IMR-90 (cell line): ENCODE data around the gene FGD5. TPM values are rescaled to one million over a fixed set of nuclear protein-coding genes. Genes with fewer than 3 reads are reported as not detected.

Source experiments
- ATAC-seq: fragments of 200-7000 bp; cut with Tn5 transposase; 2 replicates; pipeline ENCODE4 v1.9.1; 2020; ENCODE audit warnings: low read depth, mild to moderate bottlenecking, moderate library complexity
- BruUV-seq: library from RNA; stranded (reverse); fragments of 400-500 nt; replicated peaks from 2 replicates; lab custom pipeline; 2021; lab: Mats Ljungman, UMichigan
- CTCF ChIA-PET: fragments of 300-600 bp; formaldehyde crosslinking; extraction: SDS; loops from one replicate; lab custom pipeline; 2021; ENCODE audit warnings: antibody characterized with exemption; lab: Yijun Ruan, JAX
- POLR2A ChIA-PET: fragments of 300-600 bp; sonication (Branson Sonifier 250); formaldehyde crosslinking; loops from one replicate; lab custom pipeline; 2022; ENCODE audit warnings: antibody characterized with exemption; ENCODE audit not compliant: unreplicated experiment; lab: Charles Lee
- DNase-seq: peaks from one replicate; pipeline ENCODE4 v3.0.0; 2013
- H2AFZ ChIP-seq: replicated peaks from 2 replicates; pipeline ENCODE3; 2013; ENCODE audit warnings: low read length, mild to moderate bottlenecking; ENCODE audit not compliant: poor library complexity
- H2AK5ac ChIP-seq: 2 replicates; pipeline ENCODE4 v1.6.1; 2013; ENCODE audit warnings: low read depth, low read length, inconsistent platforms
- H2AK9ac ChIP-seq: replicated peaks from 2 replicates; pipeline ENCODE3; 2013; ENCODE audit warnings: mild to moderate bottlenecking, low read depth, low read length, moderate library complexity; ENCODE audit not compliant: poor library complexity
- H2BK120ac ChIP-seq: 2 replicates; pipeline ENCODE4 v1.6.1; 2013; ENCODE audit warnings: low read depth, low read length, inconsistent platforms
- H2BK15ac ChIP-seq: 3 replicates; pipeline ENCODE4 v1.6.1; 2013; ENCODE audit warnings: low read depth, low read length, inconsistent platforms
- H2BK20ac ChIP-seq: 2 replicates; pipeline ENCODE4 v1.6.1; 2013; ENCODE audit warnings: low read depth, mild to moderate bottlenecking, inconsistent platforms, low read length, moderate library complexity
- H2BK5ac ChIP-seq: 2 replicates; pipeline ENCODE4 v1.6.1; 2013; ENCODE audit warnings: mild to moderate bottlenecking, low read depth, low read length, inconsistent platforms; ENCODE audit not compliant: poor library complexity, severe bottlenecking
- H3K14ac ChIP-seq: replicated peaks from 2 replicates; pipeline ENCODE4 v1.6.1; 2013; ENCODE audit warnings: low read depth, low read length, inconsistent platforms
- H3K18ac ChIP-seq: 2 replicates; pipeline ENCODE4 v1.6.1; 2013; ENCODE audit warnings: low read depth, low read length, control low read depth
- H3K23ac ChIP-seq: 2 replicates; pipeline ENCODE4 v1.6.1; 2013; ENCODE audit warnings: low read depth, low read length, inconsistent platforms
- H3K27ac ChIP-seq: 2 replicates; pipeline ENCODE4 v1.5.1; 2013; ENCODE audit warnings: mild to moderate bottlenecking, control low read depth, low read length; ENCODE audit not compliant: insufficient read depth
- H3K27me3 ChIP-seq: 2 replicates; pipeline ENCODE4 v1.6.1; 2013; ENCODE audit warnings: low read length; ENCODE audit not compliant: control insufficient read depth, insufficient read depth
- H3K36me3 ChIP-seq: 2 replicates; pipeline ENCODE4 v1.6.1; 2013; ENCODE audit warnings: low read length, mixed read lengths; ENCODE audit not compliant: control insufficient read depth, insufficient read depth
- H3K4ac ChIP-seq: 2 replicates; pipeline ENCODE4 v1.6.1; 2013; ENCODE audit warnings: low read depth, low read length, inconsistent platforms
- H3K4me1 ChIP-seq: 2 replicates; pipeline ENCODE4 v1.6.1; 2013; ENCODE audit warnings: low read length, mixed read lengths; ENCODE audit not compliant: control insufficient read depth, insufficient read depth
- H3K4me2 ChIP-seq: 2 replicates; pipeline ENCODE4 v1.6.1; 2013; ENCODE audit warnings: low read depth, mild to moderate bottlenecking, control low read depth, low read length, moderate library complexity
- H3K4me3 ChIP-seq: 2 replicates; pipeline ENCODE4 v1.5.1; 2013; ENCODE audit warnings: low read depth, mild to moderate bottlenecking, control low read depth, low read length, moderate library complexity; ENCODE audit not compliant: insufficient read depth
- H3K56ac ChIP-seq: 2 replicates; pipeline ENCODE4 v1.6.1; 2013; ENCODE audit warnings: low read length, inconsistent platforms; ENCODE audit not compliant: insufficient read depth; ENCODE audit errors: extremely low read depth
- H3K79me1 ChIP-seq, 2 experiments: 2 replicates each; pipeline ENCODE4 v1.6.1; 2013; ENCODE audit warnings: low read length in 2 of 2, inconsistent platforms in 1 of 2, low read depth in 1 of 2
- H3K9ac ChIP-seq: 2 replicates; pipeline ENCODE4 v1.6.1; 2013; ENCODE audit warnings: low read depth, low read length, control low read depth
- H3K9me1 ChIP-seq: 2 replicates; pipeline ENCODE4 v1.6.1; 2013; ENCODE audit warnings: low read length, inconsistent platforms; ENCODE audit not compliant: insufficient read depth
- H3K9me3 ChIP-seq: 2 replicates; pipeline ENCODE4 v1.6.1; 2013; ENCODE audit warnings: low read length; ENCODE audit not compliant: control insufficient read depth, insufficient read depth
- H4K20me1 ChIP-seq: 2 replicates; pipeline ENCODE4 v1.6.1; 2013; ENCODE audit warnings: low read length, inconsistent platforms; ENCODE audit not compliant: insufficient read depth
- H4K5ac ChIP-seq: 2 replicates; pipeline ENCODE4 v1.6.1; 2013; ENCODE audit warnings: mild to moderate bottlenecking, low read depth, low read length, control low read depth
- H4K8ac ChIP-seq, 2 experiments: 2 replicates each; pipeline ENCODE4 v1.6.1; 2013; ENCODE audit warnings: low read depth in 2 of 2, low read length in 2 of 2, control low read depth in 1 of 2, inconsistent platforms in 1 of 2
- H4K91ac ChIP-seq: 2 replicates; pipeline ENCODE4 v1.6.1; 2013; ENCODE audit warnings: low read depth, low read length, inconsistent platforms; ENCODE audit not compliant: insufficient read depth
- BHLHE40 ChIP-seq: fragments of 150-350 bp; IDR thresholded peaks from 2 replicates; pipeline ENCODE4 v1.6.1; 2016; ENCODE audit warnings: mild to moderate bottlenecking, low read depth, low read length
- CEBPB ChIP-seq: IDR thresholded peaks from 2 replicates; pipeline ENCODE4 v1.6.1; 2012; ENCODE audit warnings: low read depth, low read length, improper control_type of control experiment
- NFE2L2 ChIP-seq: fragments of 150-350 bp; IDR thresholded peaks from 2 replicates; pipeline ENCODE4 v1.6.1; 2016; ENCODE audit warnings: low read depth, mild to moderate bottlenecking, low read length
- RCOR1 ChIP-seq: IDR thresholded peaks from 2 replicates; pipeline ENCODE4 v1.6.1; 2012; ENCODE audit warnings: mild to moderate bottlenecking, low read length, improper control_type of control experiment; ENCODE audit not compliant: insufficient replicate concordance
- RFX5 ChIP-seq: IDR thresholded peaks from 2 replicates; pipeline ENCODE4 v1.8.0; 2012; ENCODE audit warnings: low read depth, mild to moderate bottlenecking, low read length, moderate library complexity
- SMC3 ChIP-seq: fragments of 150-350 bp; IDR thresholded peaks from 2 replicates; pipeline ENCODE4 v1.6.1; 2016; ENCODE audit warnings: low read depth, mild to moderate bottlenecking, antibody characterized with exemption, low read length, moderate library complexity
- WGBS, 2 experiments: methylation state at CpG; one replicate each; pipeline versions ENCODE4 v1.1.5 to v1.1.7; 2013; ENCODE audit warnings: missing lambda C conversion rate in 2 of 2; ENCODE audit not compliant: insufficient read length in 1 of 2; ENCODE audit errors: extremely low coverage in 2 of 2; 5-methylcytosine and 5-hydroxymethylcytosine counted together
- dilution Hi-C: fragments of 300-500 bp; cut with HindIII; formaldehyde crosslinking; loops from one replicate; pipeline ENCODE4 v1.14.3; 2018; ENCODE audit warnings: low sequenced_read_pairs; ENCODE audit not compliant: unreplicated experiment
- in situ Hi-C: fragments of 300-500 bp; cut with MboI; formaldehyde crosslinking; loops from 3 replicates; pipeline ENCODE4 v1.14.3; 2019; ENCODE audit warnings: low sequenced_read_pairs, inconsistent platforms, mixed read lengths
- intact Hi-C: fragments of 100-400 bp; cut with micrococcal nuclease; formaldehyde crosslinking; loops from 2 replicates; pipeline ENCODE4 v1.10.0; 2022
- polyA plus RNA-seq, 3 experiments: library from polyadenylated mRNA; depleted of rRNA; stranded (reverse); fragments of >200 nt; gene quantifications; 2 replicates each; pipeline ENCODE4 v1.2.3, GENCODE V29; 2012; ENCODE audit warnings: low replicate concordance in 1 of 3
- total RNA-seq: library from RNA; depleted of rRNA; stranded (reverse); fragments of >200 nt; gene quantifications from 2 replicates; pipeline ENCODE4 v1.2.3, GENCODE V29; 2012
- TF ChIP-seq, protein P1 (sequence below): fragments of 150-350 bp; IDR thresholded peaks from 2 replicates; pipeline ENCODE4 v1.6.1; 2016; ENCODE audit warnings: low read depth, mild to moderate bottlenecking, low read length, moderate library complexity, borderline replicate concordance
- TF ChIP-seq, protein P2 (sequence below): fragments of 150-350 bp; IDR thresholded peaks from 2 replicates; pipeline ENCODE4 v1.6.1; 2017; ENCODE audit warnings: mild to moderate bottlenecking, antibody characterized with exemption, low read length, low read depth

The FGD5 gene
- total and polyA plus RNA-seq, 2 of the 4 experiments (the other 2 are of a cell fraction) = not detected

DNA sequence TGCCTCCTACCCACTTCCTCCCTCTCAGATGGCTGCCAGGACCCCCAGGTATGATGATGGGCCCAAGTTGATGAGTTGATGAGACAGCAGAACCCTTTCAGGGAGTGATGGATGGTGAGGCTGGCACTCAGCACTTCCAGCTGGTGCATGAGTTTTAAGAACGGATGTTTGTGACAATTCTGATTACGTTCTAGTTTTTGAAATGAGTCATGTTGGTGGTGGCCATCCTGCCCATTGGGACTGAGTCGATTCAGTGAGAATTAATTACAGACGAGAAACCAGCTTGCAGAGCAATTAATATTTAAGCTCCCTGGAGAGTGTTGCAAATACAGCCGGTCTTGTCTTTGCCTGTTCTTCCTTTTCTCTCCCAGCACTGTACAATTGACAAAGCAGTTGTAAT lies 71.7 kb downstream of the FGD5 start:
- in situ Hi-C loops (no loop called here), dilution Hi-C loops (no loop called here), intact Hi-C loops (no loop called here)
- WGBS, 2 experiments = 67% methylated on average over 3 of the region's 5 CpGs; no CpG with 5 or more reads in 1 of the 2 experiments
- no peak overlapping the region for H4K5ac ChIP-seq
- POLR2A ChIA-PET = no interaction called here
- DNase-seq (no peak), ATAC-seq (no peak)
- no peaks in the 10 kb centered on the region; the same call in 1 of the 2 replicates for H3K9me1 ChIP-seq
- no peaks in the 10 kb centered on the region for H4K20me1 ChIP-seq
- BruUV-seq = no TSS peak
- no peak overlapping the region for H3K18ac ChIP-seq
- no peak overlapping the region for H4K91ac ChIP-seq
- TF ChIP-seq SMC3 (no peak), RFX5 (no peak), CEBPB (no peak), BHLHE40 (no peak), NFE2L2 (no peak), RCOR1 (no peak)
- TF ChIP-seq, protein P1, sequence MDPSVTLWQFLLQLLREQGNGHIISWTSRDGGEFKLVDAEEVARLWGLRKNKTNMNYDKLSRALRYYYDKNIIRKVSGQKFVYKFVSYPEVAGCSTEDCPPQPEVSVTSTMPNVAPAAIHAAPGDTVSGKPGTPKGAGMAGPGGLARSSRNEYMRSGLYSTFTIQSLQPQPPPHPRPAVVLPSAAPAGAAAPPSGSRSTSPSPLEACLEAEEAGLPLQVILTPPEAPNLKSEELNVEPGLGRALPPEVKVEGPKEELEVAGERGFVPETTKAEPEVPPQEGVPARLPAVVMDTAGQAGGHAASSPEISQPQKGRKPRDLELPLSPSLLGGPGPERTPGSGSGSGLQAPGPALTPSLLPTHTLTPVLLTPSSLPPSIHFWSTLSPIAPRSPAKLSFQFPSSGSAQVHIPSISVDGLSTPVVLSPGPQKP = no peak
- TF ChIP-seq, protein P2, sequence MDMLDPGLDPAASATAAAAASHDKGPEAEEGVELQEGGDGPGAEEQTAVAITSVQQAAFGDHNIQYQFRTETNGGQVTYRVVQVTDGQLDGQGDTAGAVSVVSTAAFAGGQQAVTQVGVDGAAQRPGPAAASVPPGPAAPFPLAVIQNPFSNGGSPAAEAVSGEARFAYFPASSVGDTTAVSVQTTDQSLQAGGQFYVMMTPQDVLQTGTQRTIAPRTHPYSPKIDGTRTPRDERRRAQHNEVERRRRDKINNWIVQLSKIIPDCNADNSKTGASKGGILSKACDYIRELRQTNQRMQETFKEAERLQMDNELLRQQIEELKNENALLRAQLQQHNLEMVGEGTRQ = no peak
- no peaks in the 10 kb centered on the region for H3K4me1 ChIP-seq
- no peak overlapping the region for H2AK5ac ChIP-seq
- no peak overlapping the region for H2AK9ac ChIP-seq
- no peak overlapping the region for H3K14ac ChIP-seq
- no peak overlapping the region for H3K4me3 ChIP-seq
- H3K56ac ChIP-seq = no peak overlapping the region
- H2BK15ac ChIP-seq = no peak overlapping the region
- no peaks in the 10 kb centered on the region for H3K9me3 ChIP-seq
- H3K4me2 ChIP-seq = no peak overlapping the region
- H2BK5ac ChIP-seq = no peak overlapping the region
- H3K27me3 ChIP-seq = peaks cover 18% of the 10 kb centered on the region
- no peaks in the 10 kb centered on the region for H3K36me3 ChIP-seq
- H2AFZ ChIP-seq = peak overlapping the region; percentile 37
- H3K23ac ChIP-seq = no peak overlapping the region
- H2BK20ac ChIP-seq = no peak overlapping the region
- no peak overlapping the region for H3K27ac ChIP-seq
- no peak overlapping the region for H3K4ac ChIP-seq
- H4K8ac ChIP-seq = no peak overlapping the region
- CTCF ChIA-PET = no interaction called here
- H2BK120ac ChIP-seq = no peak overlapping the region
- no peaks in the 10 kb centered on the region for H3K79me1 ChIP-seq
- H3K9ac ChIP-seq = no peak overlapping the region
